ENCODE results near the gene IFI6.

Gene IFI6

DNA sequence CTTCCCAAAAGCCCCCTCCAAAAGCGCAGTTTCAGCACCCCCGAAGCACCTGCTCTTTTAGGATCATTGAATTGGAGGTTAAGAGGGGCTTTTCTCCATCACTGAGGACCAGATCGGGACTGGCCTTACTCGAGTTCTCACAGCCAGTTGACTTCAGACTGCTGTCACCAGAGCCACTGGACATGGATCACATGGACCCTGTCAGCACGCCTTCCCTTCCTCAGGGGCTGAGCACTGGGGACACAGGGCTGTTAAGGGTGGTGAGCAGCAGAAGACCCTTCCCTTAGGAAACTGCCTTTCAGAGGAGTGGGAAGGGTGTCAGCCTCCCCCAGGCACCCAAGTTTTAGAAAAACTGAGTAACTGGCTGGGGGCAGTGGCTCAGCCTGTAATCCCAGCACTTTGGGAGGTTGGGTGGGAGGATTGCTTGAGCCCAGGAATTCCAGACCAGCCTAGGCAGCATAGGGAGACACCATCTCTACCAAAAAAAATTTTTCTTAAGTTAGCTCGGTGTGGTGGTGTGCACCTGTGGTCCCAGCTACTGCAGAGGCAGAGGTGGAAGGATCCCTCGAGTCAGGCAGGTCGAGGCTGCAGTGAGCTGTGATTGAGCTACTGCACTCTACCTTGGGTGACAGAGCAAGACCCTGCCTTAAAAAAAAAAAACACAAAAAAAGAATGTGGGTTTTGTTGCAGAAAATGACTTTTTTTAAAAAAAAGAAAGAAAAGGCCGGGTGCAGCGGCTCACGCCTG lies 36.4 kb downstream of the IFI6 start:
- in situ Hi-C loops (cut with MboI; ENCODE audit: low sequenced_read_pairs, unreplicated experiment): no loop called here
- no peak for DNase-seq (ENCODE audit: low spot score)
- TF ChIP-seq, protein P1, sequence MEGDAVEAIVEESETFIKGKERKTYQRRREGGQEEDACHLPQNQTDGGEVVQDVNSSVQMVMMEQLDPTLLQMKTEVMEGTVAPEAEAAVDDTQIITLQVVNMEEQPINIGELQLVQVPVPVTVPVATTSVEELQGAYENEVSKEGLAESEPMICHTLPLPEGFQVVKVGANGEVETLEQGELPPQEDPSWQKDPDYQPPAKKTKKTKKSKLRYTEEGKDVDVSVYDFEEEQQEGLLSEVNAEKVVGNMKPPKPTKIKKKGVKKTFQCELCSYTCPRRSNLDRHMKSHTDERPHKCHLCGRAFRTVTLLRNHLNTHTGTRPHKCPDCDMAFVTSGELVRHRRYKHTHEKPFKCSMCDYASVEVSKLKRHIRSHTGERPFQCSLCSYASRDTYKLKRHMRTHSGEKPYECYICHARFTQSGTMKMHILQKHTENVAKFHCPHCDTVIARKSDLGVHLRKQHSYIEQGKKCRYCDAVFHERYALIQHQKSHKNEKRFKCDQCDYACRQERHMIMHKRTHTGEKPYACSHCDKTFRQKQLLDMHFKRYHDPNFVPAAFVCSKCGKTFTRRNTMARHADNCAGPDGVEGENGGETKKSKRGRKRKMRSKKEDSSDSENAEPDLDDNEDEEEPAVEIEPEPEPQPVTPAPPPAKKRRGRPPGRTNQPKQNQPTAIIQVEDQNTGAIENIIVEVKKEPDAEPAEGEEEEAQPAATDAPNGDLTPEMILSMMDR (IDR thresholded peaks at IDR 0.05; ENCODE audit: borderline replicate concordance, control extremely low read depth, extremely low read depth, insufficient read depth, missing control alignments): no peak

GRCh38 chr1:27634985-27635367 lies 37.0 kb downstream of the IFI6 start, which contains the start of gene FGR:
Gene FGR, minus strand, starts transcription at chr1:27635185. Its CDS starts 11,269 bp downstream, at chr1:27623916.
- TF ChIP-seq, protein P1 (IDR thresholded peaks at IDR 0.05; ENCODE audit: borderline replicate concordance, control extremely low read depth, extremely low read depth, insufficient read depth, missing control alignments): no peak
- no peak for DNase-seq (ENCODE audit: low spot score)
- in situ Hi-C loops (cut with MboI; ENCODE audit: low sequenced_read_pairs, unreplicated experiment): no loop called here

GRCh38 chr1:27634177-27634984 lies 37.6 kb downstream of the IFI6 start:
- TF ChIP-seq, protein P1 (IDR thresholded peaks at IDR 0.05; ENCODE audit: borderline replicate concordance, control extremely low read depth, extremely low read depth, insufficient read depth, missing control alignments): no peak
- peak; percentile 63 for DNase-seq (ENCODE audit: low spot score)
- in situ Hi-C loops (cut with MboI; ENCODE audit: low sequenced_read_pairs, unreplicated experiment): no loop called here

DNA sequence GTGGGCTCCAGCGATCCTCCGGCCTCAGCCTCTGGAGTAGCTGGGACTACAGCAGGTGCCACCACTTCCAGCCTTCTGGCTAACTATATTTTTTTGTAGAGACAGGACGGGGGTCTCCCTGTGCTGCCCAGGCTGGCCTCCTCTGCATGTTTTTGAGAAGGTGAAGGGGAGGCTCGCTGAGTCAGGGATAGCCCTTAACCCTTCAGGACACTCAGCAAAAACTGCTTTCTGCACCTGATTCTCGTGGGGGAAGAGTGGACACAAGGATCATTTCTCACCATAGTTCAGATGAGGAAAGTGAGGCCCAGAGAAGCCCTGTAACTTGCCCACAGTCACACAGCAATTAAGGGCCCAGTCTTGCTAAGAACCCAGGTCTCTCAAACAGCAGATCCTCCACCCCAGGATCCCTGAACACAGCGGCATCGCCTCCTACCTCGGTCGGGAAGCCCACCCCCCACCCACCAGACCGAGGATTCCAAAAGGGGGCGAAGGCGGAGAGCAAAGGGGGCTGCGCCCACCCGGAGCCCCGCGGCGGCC lies 38.3 kb downstream of the IFI6 start:
- TF ChIP-seq, protein P1 (IDR thresholded peaks at IDR 0.05; ENCODE audit: borderline replicate concordance, control extremely low read depth, extremely low read depth, insufficient read depth, missing control alignments): no peak
- in situ Hi-C loops (cut with MboI; ENCODE audit: low sequenced_read_pairs, unreplicated experiment): no loop called here
- no peak for DNase-seq (ENCODE audit: low spot score)

DNA sequence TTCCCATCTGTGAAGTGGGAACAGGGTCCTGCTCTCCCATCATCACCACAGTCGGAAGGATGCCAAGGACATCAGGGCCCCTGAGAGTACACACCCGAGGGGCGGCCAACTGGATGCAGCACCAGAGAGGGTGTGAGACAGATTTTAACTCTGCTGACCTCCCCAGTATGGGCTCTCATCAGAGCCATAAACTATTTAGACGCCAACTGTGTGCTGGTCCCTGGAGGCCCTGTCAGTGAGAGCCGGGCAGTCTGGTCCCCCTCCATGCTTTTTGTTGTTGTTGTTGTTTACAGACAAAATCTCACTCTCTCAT lies 38.7 kb downstream of the IFI6 start:
- in situ Hi-C loops (cut with MboI; ENCODE audit: low sequenced_read_pairs, unreplicated experiment): no loop called here
- DNase-seq (ENCODE audit: low spot score): no peak
- TF ChIP-seq, protein P1 (IDR thresholded peaks at IDR 0.05; ENCODE audit: borderline replicate concordance, control extremely low read depth, extremely low read depth, insufficient read depth, missing control alignments): no peak

DNA sequence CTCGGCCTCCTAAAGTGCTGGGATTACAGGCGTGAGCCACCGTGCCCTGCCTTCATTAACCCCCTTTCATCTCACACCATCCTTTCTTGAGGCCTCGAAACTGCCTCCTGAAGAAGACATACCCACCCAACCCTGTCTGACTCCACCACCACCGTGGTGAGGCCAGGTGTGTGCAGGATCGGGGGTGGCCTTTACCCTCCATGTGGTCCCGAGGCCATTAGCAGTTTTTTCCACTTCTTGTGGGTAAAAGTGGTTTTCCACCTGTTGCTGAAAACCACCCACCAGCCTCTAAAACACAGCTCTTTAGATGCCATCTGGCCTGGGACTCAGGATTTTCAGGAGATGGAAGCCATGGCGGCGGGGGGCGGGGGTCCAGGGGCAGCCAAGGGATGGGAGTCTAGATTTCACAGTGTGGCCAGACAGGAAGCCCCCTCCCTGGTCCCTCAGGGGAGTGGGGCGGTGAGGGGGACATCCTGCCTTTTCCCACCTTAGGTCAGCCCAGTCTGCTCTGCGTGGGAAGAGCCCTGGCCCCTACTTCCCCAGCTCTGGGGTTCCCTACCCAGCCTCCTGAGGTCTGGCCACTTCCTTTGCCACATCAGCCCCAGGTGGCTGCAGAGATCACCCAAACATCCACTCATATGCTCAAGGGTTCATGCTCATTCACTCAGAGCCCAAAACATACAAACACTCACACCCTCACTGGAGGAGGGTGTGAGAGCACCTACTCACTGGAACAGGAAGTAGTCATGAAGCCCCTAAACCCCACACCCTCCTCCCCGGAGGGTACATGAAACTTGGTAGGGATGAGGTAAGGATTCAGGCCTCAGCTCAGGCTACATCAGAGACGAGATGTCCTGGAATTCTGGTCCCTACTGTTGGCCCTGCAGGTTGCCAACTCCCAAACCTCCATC lies 39.4 kb downstream of the IFI6 start:
- DNase-seq (ENCODE audit: low spot score): peak; percentile 71
- TF ChIP-seq, protein P1 (IDR thresholded peaks at IDR 0.05; ENCODE audit: borderline replicate concordance, control extremely low read depth, extremely low read depth, insufficient read depth, missing control alignments): no peak
- in situ Hi-C loops (cut with MboI; ENCODE audit: low sequenced_read_pairs, unreplicated experiment): no loop called here
